Measurements from ENCODE around the gene CCNH.

The CCNH gene

GRCh38 chr5:87361031-87361445, 51.7 kb downstream of the CCNH start:
- no peak for DNase-seq (ENCODE audit: low read depth, low spot score)

DNA sequence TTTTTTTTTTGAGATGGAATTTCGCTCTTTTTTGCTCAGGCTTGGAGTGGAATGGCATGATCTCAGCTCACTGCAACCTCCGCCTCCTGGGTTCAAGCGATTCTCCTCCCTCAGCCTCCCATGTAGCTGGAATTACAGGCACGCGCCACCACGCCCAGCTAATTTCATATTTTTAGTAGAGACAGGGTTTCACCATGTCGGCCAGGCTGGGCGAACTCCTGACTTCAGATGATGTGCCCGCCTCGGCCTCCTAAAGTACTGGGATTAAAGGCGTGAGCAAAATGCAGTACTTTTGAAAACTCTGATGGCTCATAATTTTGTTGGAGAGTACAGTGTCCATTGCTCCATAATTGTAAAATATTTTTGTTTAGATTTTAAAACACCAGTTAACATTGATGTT, 52.6 kb downstream of the CCNH start:
- no peak for DNase-seq (ENCODE audit: low read depth, low spot score)

DNA sequence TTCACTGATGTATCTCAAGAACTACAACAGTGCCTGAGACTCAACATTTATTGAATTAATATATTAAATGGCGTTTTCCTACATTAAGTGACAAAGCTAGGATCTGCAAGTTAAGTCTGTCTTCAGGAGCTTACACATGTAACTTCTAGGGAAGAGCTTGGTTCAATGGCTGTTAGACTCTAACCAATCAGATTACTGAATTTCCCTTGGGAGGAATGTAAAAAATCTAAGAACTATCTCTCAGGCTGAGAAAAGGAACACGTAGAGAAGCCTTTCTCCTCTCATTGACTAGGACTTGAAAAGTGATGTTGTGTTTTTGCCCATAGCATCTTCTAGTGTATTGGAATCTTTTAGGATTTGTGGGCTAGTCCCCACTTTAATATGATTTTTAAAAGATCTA, 53.6 kb downstream of the CCNH start:
- DNase-seq (ENCODE audit: low read depth, low spot score): no peak

- DNase-seq (ENCODE audit: low read depth, low spot score): no peak
Measured at GRCh38 chr5:87354496-87354895, 58.2 kb downstream of the CCNH start.

DNA sequence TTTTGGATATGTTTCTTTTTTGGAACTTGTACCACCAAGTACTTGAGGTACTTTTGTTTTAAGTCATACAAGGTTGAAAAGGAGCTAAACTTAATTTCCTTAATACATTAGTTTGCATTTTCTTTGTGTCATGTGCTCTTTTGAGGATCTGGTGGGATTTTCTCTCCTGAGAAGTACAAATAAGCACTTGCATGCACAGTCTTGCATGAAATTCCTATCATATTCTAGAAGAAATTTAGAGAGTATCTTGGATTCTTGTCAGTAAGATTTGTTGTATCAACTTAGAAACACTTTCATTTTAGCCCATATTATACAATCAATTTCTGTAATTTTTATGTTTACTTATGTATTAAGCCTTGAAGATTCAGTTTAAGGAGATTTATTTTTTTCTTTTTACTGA, 64.9 kb downstream of the CCNH start:
- DNase-seq (ENCODE audit: low read depth, low spot score): no peak

- DNase-seq (ENCODE audit: low read depth, low spot score): no peak
Measured at GRCh38 chr5:87347272-87347671, 65.5 kb downstream of the CCNH start.

Data from activated CD4-positive, CD25-positive, alpha-beta regulatory T cell treated with anti-CD3 and anti-CD28 coated beads, Interleukin-2, amount 50 U/mL, for 16 hours (primary cell).